ENCODE data around the gene TSC22D4.

The TSC22D4 gene

DNA sequence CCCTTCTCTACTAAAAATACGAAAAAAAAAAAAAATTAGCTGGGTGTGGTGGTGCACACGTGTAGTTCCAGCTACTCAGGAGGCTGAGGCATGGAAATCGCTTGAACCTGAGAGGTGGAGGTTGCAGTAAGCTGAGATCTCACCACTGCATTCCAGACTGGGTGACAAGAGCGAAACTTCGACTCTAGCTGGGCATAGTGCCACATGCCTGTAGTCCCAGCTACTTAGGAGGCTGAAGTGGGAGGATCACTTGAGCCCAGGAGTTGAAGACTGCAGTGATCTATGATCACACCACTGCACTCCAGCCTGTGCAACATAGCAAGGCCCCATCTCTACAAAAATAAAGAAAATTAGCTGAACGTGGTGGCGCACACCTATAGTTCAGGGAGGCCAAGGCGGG, 13.7 kb downstream of the TSC22D4 start:
- Histone ChIP-seq H3K4me2 (ENCODE audit: low read length) (no peak overlapping the region), H2AFZ (ENCODE audit: low read depth, low read length) (no peak overlapping the region), H3K27me3 (ENCODE audit: low read depth, low read length) (no peaks in the 10 kb centered on the region), H3K27ac (ENCODE audit: low read length) (no peak overlapping the region), H3K4me3 (ENCODE audit: low read length) (no peak overlapping the region), H3K4me1 (ENCODE audit: low read length) (no peaks in the 10 kb centered on the region), H4K20me1 (ENCODE audit: insufficient read depth, low read length) (peaks cover 6% of the 10 kb centered on the region), H3K79me2 (ENCODE audit: low read length) (no peaks in the 10 kb centered on the region), H3K36me3 (replicated peaks; ENCODE audit: low read depth, low read length) (peaks cover 2% of the 10 kb centered on the region), H3K9ac (ENCODE audit: low read length) (no peak overlapping the region), H3K9me3 (ENCODE audit: insufficient read depth, low read length) (no peaks in the 10 kb centered on the region)
- TF ChIP-seq, protein P1, sequence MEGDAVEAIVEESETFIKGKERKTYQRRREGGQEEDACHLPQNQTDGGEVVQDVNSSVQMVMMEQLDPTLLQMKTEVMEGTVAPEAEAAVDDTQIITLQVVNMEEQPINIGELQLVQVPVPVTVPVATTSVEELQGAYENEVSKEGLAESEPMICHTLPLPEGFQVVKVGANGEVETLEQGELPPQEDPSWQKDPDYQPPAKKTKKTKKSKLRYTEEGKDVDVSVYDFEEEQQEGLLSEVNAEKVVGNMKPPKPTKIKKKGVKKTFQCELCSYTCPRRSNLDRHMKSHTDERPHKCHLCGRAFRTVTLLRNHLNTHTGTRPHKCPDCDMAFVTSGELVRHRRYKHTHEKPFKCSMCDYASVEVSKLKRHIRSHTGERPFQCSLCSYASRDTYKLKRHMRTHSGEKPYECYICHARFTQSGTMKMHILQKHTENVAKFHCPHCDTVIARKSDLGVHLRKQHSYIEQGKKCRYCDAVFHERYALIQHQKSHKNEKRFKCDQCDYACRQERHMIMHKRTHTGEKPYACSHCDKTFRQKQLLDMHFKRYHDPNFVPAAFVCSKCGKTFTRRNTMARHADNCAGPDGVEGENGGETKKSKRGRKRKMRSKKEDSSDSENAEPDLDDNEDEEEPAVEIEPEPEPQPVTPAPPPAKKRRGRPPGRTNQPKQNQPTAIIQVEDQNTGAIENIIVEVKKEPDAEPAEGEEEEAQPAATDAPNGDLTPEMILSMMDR (IDR thresholded peaks at IDR 0.05; ENCODE audit: low read depth, low read length), result no peak
- TF ChIP-seq EZH2phosphoT487 (IDR thresholded peaks at IDR 0.05; ENCODE audit: low read depth), result no peak

DNA sequence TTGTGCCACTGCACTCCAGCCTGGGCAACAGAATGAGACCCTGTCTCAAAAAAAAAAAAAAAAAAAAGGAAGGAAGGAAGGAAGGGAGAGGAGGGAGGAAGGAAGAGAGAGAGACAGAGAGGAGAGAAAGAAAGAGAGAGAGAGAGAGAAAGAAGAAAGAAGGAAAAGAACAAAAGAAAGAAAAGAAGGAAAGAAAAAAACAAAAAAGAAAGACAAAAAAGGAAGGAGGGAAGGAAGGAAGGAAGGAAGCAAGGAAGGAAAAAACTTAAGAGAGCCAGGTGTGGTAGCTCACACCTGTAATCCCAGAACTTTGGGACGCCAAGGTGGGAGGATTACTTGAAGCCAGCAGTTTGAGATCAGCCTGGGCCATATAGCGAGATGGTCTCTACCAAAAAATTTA, 14.2 kb downstream of the TSC22D4 start:
- Histone ChIP-seq H3K9ac (ENCODE audit: low read length) (no peak overlapping the region), H3K27me3 (ENCODE audit: low read depth, low read length) (no peaks in the 10 kb centered on the region), H3K79me2 (ENCODE audit: low read length) (no peaks in the 10 kb centered on the region), H3K4me2 (ENCODE audit: low read length) (no peak overlapping the region), H3K27ac (ENCODE audit: low read length) (no peak overlapping the region), H3K9me3 (ENCODE audit: insufficient read depth, low read length) (no peaks in the 10 kb centered on the region), H3K4me1 (ENCODE audit: low read length) (no peaks in the 10 kb centered on the region), H4K20me1 (ENCODE audit: insufficient read depth, low read length) (0 out of 2 replicates have a peak, but pooled peaks cover 3% of the 10 kb centered on the region), H3K36me3 (replicated peaks; ENCODE audit: low read depth, low read length) (no peaks in the 10 kb centered on the region), H3K4me3 (ENCODE audit: low read length) (no peak overlapping the region), H2AFZ (ENCODE audit: low read depth, low read length) (no peak overlapping the region)
- no peak for TF ChIP-seq EZH2phosphoT487 (IDR thresholded peaks at IDR 0.05; ENCODE audit: low read depth)
- TF ChIP-seq, protein P1 (IDR thresholded peaks at IDR 0.05; ENCODE audit: low read depth, low read length), result no peak

DNA sequence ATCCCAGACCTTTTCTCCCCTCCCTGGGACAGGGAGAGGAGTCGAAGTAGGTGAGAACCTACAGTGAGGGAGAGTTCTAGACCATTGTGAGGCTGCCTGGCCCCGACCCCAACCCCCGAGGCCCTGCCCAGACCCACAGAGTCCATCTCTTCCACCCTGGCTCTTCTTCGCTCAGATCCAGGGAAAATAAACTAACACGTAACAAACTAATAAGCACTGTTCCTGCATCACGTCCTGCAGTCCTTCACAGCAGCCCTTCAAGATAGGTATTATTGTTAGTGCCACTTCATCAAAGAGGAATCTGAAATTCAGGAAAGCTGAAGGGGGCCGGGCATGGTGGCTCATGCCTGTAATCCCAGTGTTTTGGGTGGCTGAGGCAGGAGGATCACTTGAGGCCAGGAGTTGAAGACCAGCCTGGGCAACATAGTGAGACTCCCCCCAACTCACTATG, 14.8 kb downstream of the TSC22D4 start, which contains the start of gene SPACDR:
Gene SPACDR, minus strand, starts transcription at position 51 of the 451 bp plus-strand sequence. CDS start 235 bp downstream, outside the sequence.
- TF ChIP-seq EZH2phosphoT487 (IDR thresholded peaks at IDR 0.05; ENCODE audit: low read depth), result no peak
- TF ChIP-seq, protein P1 (IDR thresholded peaks at IDR 0.05; ENCODE audit: low read depth, low read length), result no peak
- H3K36me3 ChIP-seq (replicated peaks; ENCODE audit: low read depth, low read length), result no peaks in the 10 kb centered on the region
- H3K79me2 ChIP-seq (ENCODE audit: low read length), result no peaks in the 10 kb centered on the region
- no peak within 1 kb of the TSS for H3K9ac ChIP-seq (ENCODE audit: low read length)
- H3K4me3 ChIP-seq (ENCODE audit: low read length), result no peak within 1 kb of the TSS
- no peak within 1 kb of the TSS for H3K4me2 ChIP-seq (ENCODE audit: low read length)
- H2AFZ ChIP-seq (ENCODE audit: low read depth, low read length), result no peak within 1 kb of the TSS
- H3K27ac ChIP-seq (ENCODE audit: low read length), result no peak within 1 kb of the TSS
- H3K27me3 ChIP-seq (ENCODE audit: low read depth, low read length), result no peaks in the 10 kb centered on the region
- H3K4me1 ChIP-seq (ENCODE audit: low read length), result no peaks in the 10 kb centered on the region
- no peaks in the 10 kb centered on the region for H3K9me3 ChIP-seq (ENCODE audit: insufficient read depth, low read length)
- no peaks in the 10 kb centered on the region for H4K20me1 ChIP-seq (ENCODE audit: insufficient read depth, low read length)

DNA sequence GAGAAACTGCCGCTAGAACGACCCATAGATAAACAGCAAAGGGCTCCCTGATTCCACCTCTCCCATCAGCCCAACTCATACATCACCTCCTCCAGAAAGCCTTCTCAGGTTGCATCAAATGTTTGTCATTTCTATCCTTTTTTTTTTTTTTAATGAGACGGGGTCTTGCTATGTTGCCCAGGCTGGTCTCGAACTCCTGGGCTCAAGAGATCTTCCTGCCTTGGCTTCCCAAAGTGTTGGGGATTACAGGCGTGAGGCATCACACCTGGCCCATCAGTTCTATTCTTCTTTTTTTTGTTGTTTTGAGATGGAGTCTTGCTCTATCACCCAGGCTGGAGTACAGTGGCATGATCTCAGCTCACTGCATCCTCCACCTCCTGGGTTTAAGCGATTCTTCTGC, 22.0 kb downstream of the TSC22D4 start:
- Histone ChIP-seq H3K9ac (ENCODE audit: low read length) (no peak overlapping the region), H3K36me3 (replicated peaks; ENCODE audit: low read depth, low read length) (no peaks in the 10 kb centered on the region), H3K4me2 (ENCODE audit: low read length) (no peak overlapping the region), H3K4me3 (ENCODE audit: low read length) (no peak overlapping the region), H3K9me3 (ENCODE audit: insufficient read depth, low read length) (no peaks in the 10 kb centered on the region), H3K4me1 (ENCODE audit: low read length) (no peaks in the 10 kb centered on the region), H3K27me3 (ENCODE audit: low read depth, low read length) (no peaks in the 10 kb centered on the region), H3K27ac (ENCODE audit: low read length) (no peak overlapping the region), H4K20me1 (ENCODE audit: insufficient read depth, low read length) (no peaks in the 10 kb centered on the region), H3K79me2 (ENCODE audit: low read length) (no peaks in the 10 kb centered on the region), H2AFZ (ENCODE audit: low read depth, low read length) (no peak overlapping the region)
- TF ChIP-seq, protein P1 (IDR thresholded peaks at IDR 0.05; ENCODE audit: low read depth, low read length), result no peak
- no peak for TF ChIP-seq EZH2phosphoT487 (IDR thresholded peaks at IDR 0.05; ENCODE audit: low read depth)
